HepG2 (cell line): ENCODE data around the gene PIM3. TPM values are rescaled to one million over a fixed set of nuclear protein-coding genes. Genes with fewer than 3 reads are reported as not detected.

Experiments used
- ARHGAP35 ChIP-seq: sonication (generic); formaldehyde crosslinking; IDR thresholded peaks from 2 replicates; pipeline ENCODE4 v1.9.0; 2022; ENCODE audit warnings: mild to moderate bottlenecking, inconsistent platforms, moderate library complexity, missing genetic modification reagents, borderline replicate concordance
- ARNT ChIP-seq: fragments of 450-650 bp; IDR thresholded peaks from 2 replicates; pipeline ENCODE4 v1.6.1; 2017
- CCDC6 ChIP-seq: sonication (generic); formaldehyde crosslinking; IDR thresholded peaks from 2 replicates; pipeline ENCODE4 v1.8.1; 2022; ENCODE audit warnings: mild to moderate bottlenecking, missing genetic modification reagents, moderate library complexity
- HNRNPLL ChIP-seq: fragments of 200-400 bp; formaldehyde crosslinking; IDR thresholded peaks from 2 replicates; pipeline ENCODE4 v1.6.1; 2017; ENCODE audit warnings: mild to moderate bottlenecking, low read depth, low read length; ENCODE audit not compliant: poor library complexity, severe bottlenecking
- HOXA5 ChIP-seq: sonication (generic); formaldehyde crosslinking; IDR thresholded peaks from 2 replicates; pipeline ENCODE4 v1.4.0; 2020; ENCODE audit warnings: missing genetic modification reagents
- KAT7 ChIP-seq: IDR thresholded peaks from 2 replicates; pipeline ENCODE4 v1.6.1; 2018; ENCODE audit warnings: borderline replicate concordance, missing compliant biosample characterization
- MAZ ChIP-seq, 2 experiments: sonication (generic) in 1 of 2; formaldehyde crosslinking in 1 of 2; IDR thresholded peaks; 2 replicates each; pipeline versions ENCODE4 v1.5.0 to v1.6.1; 2012 to 2020; ENCODE audit warnings: low read depth in 2 of 2, mild to moderate bottlenecking in 2 of 2, borderline replicate concordance in 1 of 2, improper control_type of control experiment in 1 of 2, low read length in 1 of 2, missing genetic modification reagents in 1 of 2, moderate library complexity in 1 of 2
- NFATC3 ChIP-seq: sonication (generic); formaldehyde crosslinking; IDR thresholded peaks from 2 replicates; pipeline ENCODE4 v1.5.1; 2020; ENCODE audit warnings: mild to moderate bottlenecking, missing genetic modification reagents
- NFYC ChIP-seq: IDR thresholded peaks from 2 replicates; pipeline ENCODE4 v1.6.1; 2016; ENCODE audit warnings: missing genetic modification reagents, missing compliant biosample characterization
- SNAPC2 ChIP-seq: sonication (generic); formaldehyde crosslinking; IDR thresholded peaks from 2 replicates; pipeline ENCODE4 v1.8.1; 2022; ENCODE audit warnings: mild to moderate bottlenecking, missing genetic modification reagents
- SRSF9 ChIP-seq: fragments of 200-400 bp; formaldehyde crosslinking; IDR thresholded peaks from 2 replicates; pipeline ENCODE4 v1.6.1; 2018; ENCODE audit warnings: borderline replicate concordance, mild to moderate bottlenecking, low read depth, low read length; ENCODE audit not compliant: insufficient read depth, poor library complexity, severe bottlenecking
- ZFAT ChIP-seq: sonication (generic); formaldehyde crosslinking; conservative IDR thresholded peaks from 2 replicates; pipeline ENCODE4 v1.8.1; 2023; ENCODE audit warnings: missing genetic modification reagents, inconsistent platforms
- ZNF317 ChIP-seq: sonication (generic); formaldehyde crosslinking; IDR thresholded peaks from 2 replicates; pipeline ENCODE4 v1.5.0; 2020; ENCODE audit warnings: mild to moderate bottlenecking, missing genetic modification reagents
- ZNF501 ChIP-seq: sonication (generic); formaldehyde crosslinking; IDR thresholded peaks from 2 replicates; pipeline ENCODE4 v1.5.1; 2020; ENCODE audit warnings: mild to moderate bottlenecking, moderate library complexity, missing genetic modification reagents
- polyA plus RNA-seq, 8 experiments: library from polyadenylated mRNA; depleted of rRNA in 3 of 8; stranded (reverse) in 7 of 8; unstranded in 1 of 8; fragments of >200 nt; fragmentation: Illumina TruSeq in 4 of 8; extraction: Trizol in 4 of 8; gene quantifications; 2 replicates each; pipeline versions ENCODE4 v1.2.1 to v1.2.3, GENCODE V29; 2011 to 2016; ENCODE audit warnings: low read depth in 4 of 8, missing spikeins in 1 of 8, mixed read lengths in 1 of 8; ENCODE audit not compliant: insufficient read depth in 1 of 8
- total RNA-seq, 5 experiments: library from RNA; depleted of rRNA; stranded (reverse); fragments of >200 nt; fragmentation: Illumina TruSeq; extraction: Trizol; gene quantifications; 2 replicates each; pipeline ENCODE4 v1.2.3, GENCODE V29; 2016; ENCODE audit warnings: low read depth in 1 of 5
- TF ChIP-seq, protein P1 (sequence below): sonication (generic); formaldehyde crosslinking; IDR thresholded peaks from 2 replicates; pipeline ENCODE4 v1.8.0; 2022; ENCODE audit warnings: missing genetic modification reagents, mild to moderate bottlenecking, inconsistent platforms, borderline replicate concordance
- TF ChIP-seq, protein P2 (sequence below): sonication (generic); formaldehyde crosslinking; IDR thresholded peaks from 2 replicates; pipeline ENCODE4 v1.4.0; 2020; ENCODE audit warnings: missing genetic modification reagents, borderline replicate concordance
- TF ChIP-seq, protein P3 (sequence below): IDR thresholded peaks from 2 replicates; pipeline ENCODE4 v1.4.0; 2020; ENCODE audit warnings: mild to moderate bottlenecking, missing genetic modification reagents

The PIM3 gene
- total and polyA plus RNA-seq, 2 of the 13 experiments (the other 11 are each of a cell fraction or from before 2014, with no cell fraction given) = 21.6 to 31.2 TPM

DNA sequence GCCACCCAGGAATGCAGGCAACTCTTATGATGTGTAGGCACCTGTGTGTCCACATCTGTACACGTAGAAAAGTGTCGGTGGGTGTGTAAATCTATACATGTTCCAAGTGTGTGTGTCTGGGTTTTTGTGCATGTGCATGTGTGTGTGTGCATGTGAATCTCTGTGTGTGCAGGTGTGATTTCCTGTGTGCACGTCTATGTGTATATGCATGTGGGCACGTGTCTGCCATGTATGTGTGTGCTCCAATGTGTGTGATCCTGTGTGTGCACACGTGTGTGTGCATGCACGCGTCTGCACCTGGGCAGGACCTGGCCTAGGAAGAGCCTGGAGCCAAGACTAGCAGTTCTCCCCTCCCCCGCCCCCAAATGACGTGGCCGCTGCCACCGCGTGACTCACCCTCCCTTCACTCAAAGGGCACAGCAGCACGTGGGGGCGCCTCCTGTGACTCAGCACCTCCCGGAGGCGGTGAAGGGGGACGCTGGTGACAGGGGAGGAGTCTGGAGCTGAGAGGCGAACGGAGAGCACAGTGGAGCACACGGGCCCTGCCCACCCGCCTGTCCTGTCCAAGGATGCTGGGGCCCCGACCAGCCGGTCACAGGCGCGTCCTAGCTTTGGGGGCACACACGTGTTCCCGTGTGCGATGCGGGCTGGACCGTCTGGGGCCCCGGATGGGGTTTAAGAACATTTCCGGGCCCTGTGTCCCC lies 10.1 kb downstream of the PIM3 start (continued):
- TF ChIP-seq HOXA5 (CRISPR knock-in tag) (peak; percentile 67; the same call in 1 of the 2 replicates), ARHGAP35 (CRISPR knock-in tag) (no peak), ZNF317 (CRISPR knock-in tag) (peak; percentile 38; the same call in 1 of the 2 replicates), ZFAT (no peak), SRSF9 (no peak), CCDC6 (peak; percentile 89), HNRNPLL (no peak), ZNF501 (no peak), SNAPC2 (CRISPR knock-in tag) (no peak), KAT7 (CRISPR knock-in tag) (no peak), NFATC3 (CRISPR knock-in tag) (no peak), MAZ (IDR thresholded peaks at IDR 0.05; ENCODE audit: borderline replicate concordance, low read depth, low read length) (peak; percentile 84), MAZ (CRISPR knock-in tag; IDR thresholded peaks at IDR 0.05; ENCODE audit: low read depth) (peak; percentile 94), NFYC (CRISPR knock-in tag) (peak; percentile 49; the same call in 1 of the 2 replicates), ARNT (no peak)
- TF ChIP-seq, protein P1, sequence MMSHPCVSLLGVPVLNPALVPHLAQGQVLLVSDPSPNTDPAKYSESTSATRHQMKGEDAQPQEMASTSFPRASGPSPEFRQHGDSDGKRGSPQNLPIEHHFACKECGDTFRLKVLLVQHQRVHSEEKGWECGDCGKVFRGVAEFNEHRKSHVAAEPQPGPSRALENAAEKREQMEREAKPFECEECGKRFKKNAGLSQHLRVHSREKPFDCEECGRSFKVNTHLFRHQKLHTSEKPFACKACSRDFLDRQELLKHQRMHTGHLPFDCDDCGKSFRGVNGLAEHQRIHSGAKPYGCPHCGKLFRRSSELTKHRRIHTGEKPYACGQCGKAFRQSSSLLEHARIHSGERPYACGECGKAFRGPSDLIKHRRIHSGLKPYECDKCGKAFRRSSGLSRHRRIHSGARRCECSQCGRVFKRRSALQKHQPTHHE (CRISPR knock-in tag) = peak; percentile 60; the same call in 1 of the 2 replicates
- TF ChIP-seq, protein P2, sequence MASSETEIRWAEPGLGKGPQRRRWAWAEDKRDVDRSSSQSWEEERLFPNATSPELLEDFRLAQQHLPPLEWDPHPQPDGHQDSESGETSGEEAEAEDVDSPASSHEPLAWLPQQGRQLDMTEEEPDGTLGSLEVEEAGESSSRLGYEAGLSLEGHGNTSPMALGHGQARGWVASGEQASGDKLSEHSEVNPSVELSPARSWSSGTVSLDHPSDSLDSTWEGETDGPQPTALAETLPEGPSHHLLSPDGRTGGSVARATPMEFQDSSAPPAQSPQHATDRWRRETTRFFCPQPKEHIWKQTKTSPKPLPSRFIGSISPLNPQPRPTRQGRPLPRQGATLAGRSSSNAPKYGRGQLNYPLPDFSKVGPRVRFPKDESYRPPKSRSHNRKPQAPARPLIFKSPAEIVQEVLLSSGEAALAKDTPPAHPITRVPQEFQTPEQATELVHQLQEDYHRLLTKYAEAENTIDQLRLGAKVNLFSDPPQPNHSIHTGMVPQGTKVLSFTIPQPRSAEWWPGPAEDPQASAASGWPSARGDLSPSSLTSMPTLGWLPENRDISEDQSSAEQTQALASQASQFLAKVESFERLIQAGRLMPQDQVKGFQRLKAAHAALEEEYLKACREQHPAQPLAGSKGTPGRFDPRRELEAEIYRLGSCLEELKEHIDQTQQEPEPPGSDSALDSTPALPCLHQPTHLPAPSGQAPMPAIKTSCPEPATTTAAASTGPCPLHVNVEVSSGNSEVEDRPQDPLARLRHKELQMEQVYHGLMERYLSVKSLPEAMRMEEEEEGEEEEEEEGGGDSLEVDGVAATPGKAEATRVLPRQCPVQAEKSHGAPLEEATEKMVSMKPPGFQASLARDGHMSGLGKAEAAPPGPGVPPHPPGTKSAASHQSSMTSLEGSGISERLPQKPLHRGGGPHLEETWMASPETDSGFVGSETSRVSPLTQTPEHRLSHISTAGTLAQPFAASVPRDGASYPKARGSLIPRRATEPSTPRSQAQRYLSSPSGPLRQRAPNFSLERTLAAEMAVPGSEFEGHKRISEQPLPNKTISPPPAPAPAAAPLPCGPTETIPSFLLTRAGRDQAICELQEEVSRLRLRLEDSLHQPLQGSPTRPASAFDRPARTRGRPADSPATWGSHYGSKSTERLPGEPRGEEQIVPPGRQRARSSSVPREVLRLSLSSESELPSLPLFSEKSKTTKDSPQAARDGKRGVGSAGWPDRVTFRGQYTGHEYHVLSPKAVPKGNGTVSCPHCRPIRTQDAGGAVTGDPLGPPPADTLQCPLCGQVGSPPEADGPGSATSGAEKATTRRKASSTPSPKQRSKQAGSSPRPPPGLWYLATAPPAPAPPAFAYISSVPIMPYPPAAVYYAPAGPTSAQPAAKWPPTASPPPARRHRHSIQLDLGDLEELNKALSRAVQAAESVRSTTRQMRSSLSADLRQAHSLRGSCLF (CRISPR knock-in tag) = no peak
- TF ChIP-seq, protein P3, sequence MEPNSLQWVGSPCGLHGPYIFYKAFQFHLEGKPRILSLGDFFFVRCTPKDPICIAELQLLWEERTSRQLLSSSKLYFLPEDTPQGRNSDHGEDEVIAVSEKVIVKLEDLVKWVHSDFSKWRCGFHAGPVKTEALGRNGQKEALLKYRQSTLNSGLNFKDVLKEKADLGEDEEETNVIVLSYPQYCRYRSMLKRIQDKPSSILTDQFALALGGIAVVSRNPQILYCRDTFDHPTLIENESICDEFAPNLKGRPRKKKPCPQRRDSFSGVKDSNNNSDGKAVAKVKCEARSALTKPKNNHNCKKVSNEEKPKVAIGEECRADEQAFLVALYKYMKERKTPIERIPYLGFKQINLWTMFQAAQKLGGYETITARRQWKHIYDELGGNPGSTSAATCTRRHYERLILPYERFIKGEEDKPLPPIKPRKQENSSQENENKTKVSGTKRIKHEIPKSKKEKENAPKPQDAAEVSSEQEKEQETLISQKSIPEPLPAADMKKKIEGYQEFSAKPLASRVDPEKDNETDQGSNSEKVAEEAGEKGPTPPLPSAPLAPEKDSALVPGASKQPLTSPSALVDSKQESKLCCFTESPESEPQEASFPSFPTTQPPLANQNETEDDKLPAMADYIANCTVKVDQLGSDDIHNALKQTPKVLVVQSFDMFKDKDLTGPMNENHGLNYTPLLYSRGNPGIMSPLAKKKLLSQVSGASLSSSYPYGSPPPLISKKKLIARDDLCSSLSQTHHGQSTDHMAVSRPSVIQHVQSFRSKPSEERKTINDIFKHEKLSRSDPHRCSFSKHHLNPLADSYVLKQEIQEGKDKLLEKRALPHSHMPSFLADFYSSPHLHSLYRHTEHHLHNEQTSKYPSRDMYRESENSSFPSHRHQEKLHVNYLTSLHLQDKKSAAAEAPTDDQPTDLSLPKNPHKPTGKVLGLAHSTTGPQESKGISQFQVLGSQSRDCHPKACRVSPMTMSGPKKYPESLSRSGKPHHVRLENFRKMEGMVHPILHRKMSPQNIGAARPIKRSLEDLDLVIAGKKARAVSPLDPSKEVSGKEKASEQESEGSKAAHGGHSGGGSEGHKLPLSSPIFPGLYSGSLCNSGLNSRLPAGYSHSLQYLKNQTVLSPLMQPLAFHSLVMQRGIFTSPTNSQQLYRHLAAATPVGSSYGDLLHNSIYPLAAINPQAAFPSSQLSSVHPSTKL (CRISPR knock-in tag) = peak; percentile 87
